ENCODE data around the gene KLHL8.

DNA sequence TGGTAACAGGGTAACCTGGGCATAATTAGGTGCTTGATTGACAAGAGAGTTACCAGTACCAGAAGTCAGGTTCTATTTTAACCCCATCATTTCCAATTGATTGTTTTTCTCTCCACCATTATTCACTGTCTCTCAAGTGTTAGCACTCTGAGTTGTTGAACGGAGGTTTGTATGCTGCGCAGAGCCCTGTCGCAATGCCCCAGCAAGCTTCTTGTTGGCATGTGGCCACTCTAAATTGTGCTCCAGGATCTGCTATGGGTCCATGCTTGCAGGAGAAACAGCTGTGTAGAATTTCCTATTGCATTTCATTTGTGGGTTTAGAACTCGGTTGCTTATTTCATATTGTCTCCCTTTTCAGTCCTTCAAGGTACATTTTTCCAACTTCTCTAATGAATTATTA, 98.2 kb downstream of the KLHL8 start:
- TF ChIP-seq, protein P1, sequence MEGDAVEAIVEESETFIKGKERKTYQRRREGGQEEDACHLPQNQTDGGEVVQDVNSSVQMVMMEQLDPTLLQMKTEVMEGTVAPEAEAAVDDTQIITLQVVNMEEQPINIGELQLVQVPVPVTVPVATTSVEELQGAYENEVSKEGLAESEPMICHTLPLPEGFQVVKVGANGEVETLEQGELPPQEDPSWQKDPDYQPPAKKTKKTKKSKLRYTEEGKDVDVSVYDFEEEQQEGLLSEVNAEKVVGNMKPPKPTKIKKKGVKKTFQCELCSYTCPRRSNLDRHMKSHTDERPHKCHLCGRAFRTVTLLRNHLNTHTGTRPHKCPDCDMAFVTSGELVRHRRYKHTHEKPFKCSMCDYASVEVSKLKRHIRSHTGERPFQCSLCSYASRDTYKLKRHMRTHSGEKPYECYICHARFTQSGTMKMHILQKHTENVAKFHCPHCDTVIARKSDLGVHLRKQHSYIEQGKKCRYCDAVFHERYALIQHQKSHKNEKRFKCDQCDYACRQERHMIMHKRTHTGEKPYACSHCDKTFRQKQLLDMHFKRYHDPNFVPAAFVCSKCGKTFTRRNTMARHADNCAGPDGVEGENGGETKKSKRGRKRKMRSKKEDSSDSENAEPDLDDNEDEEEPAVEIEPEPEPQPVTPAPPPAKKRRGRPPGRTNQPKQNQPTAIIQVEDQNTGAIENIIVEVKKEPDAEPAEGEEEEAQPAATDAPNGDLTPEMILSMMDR (optimal IDR thresholded peaks at IDR 0.05 in 1 of 3, IDR thresholded peaks at IDR 0.05 in 1 of 3, conservative IDR thresholded peaks at IDR 0.05 in 1 of 3; ENCODE audit: extremely low read depth in 1 of 3, insufficient read depth in 2 of 3, low read length in 3 of 3): no peak
- TF ChIP-seq EZH2 (IDR thresholded peaks at IDR 0.05; ENCODE audit: low read length): no peak

All from keratinocyte (primary cell).